Liver (tissue), 9 donors: Measurements from ENCODE around the gene POU5F1. TPM values are rescaled to one million over a fixed set of nuclear protein-coding genes. Genes with fewer than 3 reads are reported as not detected.

ENCODE experiments used
- DNase-seq: peaks from one replicate; pipeline ENCODE4 v3.0.0-alpha.2; 2017; ENCODE audit warnings: low spot score
- H3K27ac ChIP-seq, 2 donors: one replicate each; pipeline ENCODE4 v1.7.0; 2013; ENCODE audit warnings: inconsistent platforms in 2 of 2, low read length in 2 of 2, control low read depth in 1 of 2, low read depth in 1 of 2, mild to moderate bottlenecking in 1 of 2
- H3K27me3 ChIP-seq, 4 donors: one replicate each; pipeline versions ENCODE4 v1.6.1 to v1.7.0; 2013; ENCODE audit warnings: low read length in 3 of 4, inconsistent platforms in 1 of 4, mild to moderate bottlenecking in 1 of 4, moderate library complexity in 1 of 4; ENCODE audit not compliant: control insufficient read depth in 4 of 4, insufficient read depth in 4 of 4
- H3K36me3 ChIP-seq, 4 donors: one replicate each; pipeline versions ENCODE4 v1.6.1 to v1.7.0; 2013; ENCODE audit warnings: low read length in 3 of 4, mild to moderate bottlenecking in 3 of 4, low read depth in 1 of 4, moderate library complexity in 1 of 4; ENCODE audit not compliant: control insufficient read depth in 4 of 4, insufficient read depth in 3 of 4
- H3K4me1 ChIP-seq, 4 donors: one replicate each; pipeline versions ENCODE4 v1.6.1 to v1.7.0; 2013; ENCODE audit warnings: low read length in 3 of 4, mild to moderate bottlenecking in 3 of 4, moderate library complexity in 1 of 4; ENCODE audit not compliant: control insufficient read depth in 4 of 4, insufficient read depth in 4 of 4
- H3K4me3 ChIP-seq, 3 donors: one replicate each; pipeline versions ENCODE4 v1.6.1 to v1.7.0; 2013; ENCODE audit warnings: low read length in 3 of 3, control low read depth in 1 of 3, low read depth in 1 of 3, mild to moderate bottlenecking in 1 of 3
- H3K9ac ChIP-seq, 2 donors: one replicate each; pipeline ENCODE4 v1.7.0; 2013; ENCODE audit warnings: low read length in 2 of 2, mild to moderate bottlenecking in 2 of 2, moderate library complexity in 2 of 2, control low read depth in 1 of 2, low read depth in 1 of 2
- H3K9me3 ChIP-seq, 4 donors: one replicate each; pipeline versions ENCODE4 v1.6.1 to v1.7.0; 2013; ENCODE audit warnings: low read length in 3 of 4; ENCODE audit not compliant: control insufficient read depth in 4 of 4
- ATF3 ChIP-seq: IDR thresholded peaks from 2 replicates; pipeline ENCODE4 v1.6.1; 2016; ENCODE audit warnings: antibody characterized with exemption
- EGR1 ChIP-seq, 2 donors: IDR thresholded peaks; 2 replicates each; pipeline ENCODE4 v1.6.1; 2016 to 2018; ENCODE audit warnings: antibody characterized with exemption in 2 of 2, low read depth in 2 of 2
- FOXA1 ChIP-seq: IDR thresholded peaks from 2 replicates; pipeline ENCODE4 v1.6.1; 2016; ENCODE audit warnings: antibody characterized with exemption
- FOXA2 ChIP-seq: IDR thresholded peaks from 2 replicates; pipeline ENCODE4 v1.6.1; 2016; ENCODE audit warnings: antibody characterized with exemption
- GABPA ChIP-seq, 2 donors: IDR thresholded peaks in 1 of 2; conservative IDR thresholded peaks in 1 of 2; 2 replicates each; pipeline ENCODE4 v1.6.1; 2016; ENCODE audit warnings: antibody characterized with exemption in 2 of 2, mild to moderate bottlenecking in 1 of 2, moderate library complexity in 1 of 2
- HNF4A ChIP-seq, 2 donors: conservative IDR thresholded peaks; 2 replicates each; pipeline ENCODE4 v1.6.1; 2016; ENCODE audit warnings: antibody characterized with exemption in 2 of 2, mild to moderate bottlenecking in 2 of 2
- HNF4G ChIP-seq: IDR thresholded peaks from 2 replicates; pipeline ENCODE4 v1.6.1; 2016; ENCODE audit warnings: antibody characterized with exemption
- JUND ChIP-seq, 2 donors: IDR thresholded peaks; 2 replicates each; pipeline ENCODE4 v1.6.1; 2016; ENCODE audit warnings: antibody characterized with exemption in 2 of 2
- NR2F2 ChIP-seq: IDR thresholded peaks from 2 replicates; pipeline ENCODE4 v1.6.1; 2016; ENCODE audit warnings: antibody characterized with exemption
- RAD21 ChIP-seq, 2 donors: IDR thresholded peaks; 2 replicates each; pipeline ENCODE4 v1.6.1; 2016; ENCODE audit warnings: antibody characterized with exemption in 2 of 2, mild to moderate bottlenecking in 2 of 2
- REST ChIP-seq: IDR thresholded peaks from 2 replicates; pipeline ENCODE4 v1.6.1; 2016; ENCODE audit warnings: antibody characterized with exemption, mild to moderate bottlenecking
- RXRA ChIP-seq, 2 donors: IDR thresholded peaks; 2 replicates each; pipeline ENCODE4 v1.6.1; 2017 to 2018; ENCODE audit warnings: antibody characterized with exemption in 2 of 2, mild to moderate bottlenecking in 1 of 2
- SP1 ChIP-seq: IDR thresholded peaks from 2 replicates; pipeline ENCODE4 v1.6.1; 2018; ENCODE audit warnings: antibody characterized with exemption, mild to moderate bottlenecking
- TAF1 ChIP-seq: conservative IDR thresholded peaks from 2 replicates; pipeline ENCODE4 v1.6.1; 2016; ENCODE audit warnings: antibody characterized with exemption, mild to moderate bottlenecking
- YY1 ChIP-seq: IDR thresholded peaks from 2 replicates; pipeline ENCODE4 v1.6.1; 2016; ENCODE audit warnings: antibody characterized with exemption, mild to moderate bottlenecking
- ZBTB33 ChIP-seq: IDR thresholded peaks from 2 replicates; pipeline ENCODE4 v1.6.1; 2016; ENCODE audit warnings: antibody characterized with exemption
- WGBS: extraction: QIAGEN DNeasy Blood & Tissue Kit; methylation state at CpG from one replicate; pipeline ENCODE4 v1.1.7; 2013; 5-methylcytosine and 5-hydroxymethylcytosine counted together
- polyA plus RNA-seq, 2 donors: library from polyadenylated mRNA; stranded (reverse) in 1 of 2; unstranded in 1 of 2; fragments of 200-250 nt in 1 of 2; fragments of >200 nt in 1 of 2; fragmentation: Nextera tagmentation in 1 of 2; extraction: Ambion mirVana in 1 of 2; gene quantifications; one replicate each; pipeline versions ENCODE4 v1.2.1 to v1.2.3, GENCODE V29; 2013 to 2015
- total RNA-seq, 2 donors: library from RNA; depleted of rRNA; stranded (reverse); fragments of >200 nt; gene quantifications; one replicate each; pipeline ENCODE4 v1.2.3, GENCODE V29; 2014
- TF ChIP-seq, protein P1 (sequence below): fragments of 150-350 bp; IDR thresholded peaks from 2 replicates; pipeline ENCODE4 v1.5.1; 2017; ENCODE audit warnings: improper control_type of control experiment, low read depth, low read length; ENCODE audit not compliant: missing input control
- TF ChIP-seq, protein P2 (sequence below): IDR thresholded peaks from 2 replicates; pipeline ENCODE4 v1.6.1; 2016; ENCODE audit warnings: antibody characterized with exemption
- donor health status: healthy.
- donor health status: healthy.
- donor health status: healthy.
- donor health status: healthy.
- donor health status: healthy.

The POU5F1 gene
- total and polyA plus RNA-seq, 4 donors = 0.32 to 3.2 TPM; not detected in 2

DNA sequence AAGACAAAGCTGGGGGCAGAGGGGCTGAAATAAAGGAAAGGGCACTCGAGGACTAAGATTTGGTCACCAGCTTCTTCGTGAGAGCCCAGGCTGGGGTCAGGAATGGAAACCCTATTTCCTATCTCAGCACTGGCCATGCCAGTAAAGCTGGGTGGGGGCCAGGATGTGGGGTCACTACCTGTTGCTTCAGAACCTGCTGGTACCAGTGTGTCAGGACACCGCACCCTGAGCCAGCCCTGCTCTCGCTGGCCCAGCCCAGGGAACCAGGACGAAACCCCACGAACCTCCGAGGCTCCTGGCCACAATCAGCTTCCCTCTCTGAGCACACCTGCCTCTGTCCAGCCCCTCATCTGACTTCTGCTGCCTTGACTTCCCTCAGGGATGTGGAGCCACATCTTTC lies 52.3 kb downstream of the POU5F1 start:
- TF ChIP-seq ATF3 (no peak), YY1 (no peak), FOXA2 (no peak), HNF4A (conservative IDR thresholded peaks at IDR 0.05) (no peak), EGR1 (IDR thresholded peaks at IDR 0.05; ENCODE audit: low read depth in 2 of 2) (no peak), TAF1 (no peak), RAD21 (IDR thresholded peaks at IDR 0.05) (no peak), NR2F2 (no peak), ZBTB33 (no peak), REST (no peak), JUND (IDR thresholded peaks at IDR 0.05) (no peak), HNF4G (no peak), GABPA (IDR thresholded peaks at IDR 0.05 in 1 of 2, conservative IDR thresholded peaks at IDR 0.05 in 1 of 2) (no peak), FOXA1 (no peak), SP1 (no peak), RXRA (IDR thresholded peaks at IDR 0.05) (no peak)
- TF ChIP-seq, protein P1, sequence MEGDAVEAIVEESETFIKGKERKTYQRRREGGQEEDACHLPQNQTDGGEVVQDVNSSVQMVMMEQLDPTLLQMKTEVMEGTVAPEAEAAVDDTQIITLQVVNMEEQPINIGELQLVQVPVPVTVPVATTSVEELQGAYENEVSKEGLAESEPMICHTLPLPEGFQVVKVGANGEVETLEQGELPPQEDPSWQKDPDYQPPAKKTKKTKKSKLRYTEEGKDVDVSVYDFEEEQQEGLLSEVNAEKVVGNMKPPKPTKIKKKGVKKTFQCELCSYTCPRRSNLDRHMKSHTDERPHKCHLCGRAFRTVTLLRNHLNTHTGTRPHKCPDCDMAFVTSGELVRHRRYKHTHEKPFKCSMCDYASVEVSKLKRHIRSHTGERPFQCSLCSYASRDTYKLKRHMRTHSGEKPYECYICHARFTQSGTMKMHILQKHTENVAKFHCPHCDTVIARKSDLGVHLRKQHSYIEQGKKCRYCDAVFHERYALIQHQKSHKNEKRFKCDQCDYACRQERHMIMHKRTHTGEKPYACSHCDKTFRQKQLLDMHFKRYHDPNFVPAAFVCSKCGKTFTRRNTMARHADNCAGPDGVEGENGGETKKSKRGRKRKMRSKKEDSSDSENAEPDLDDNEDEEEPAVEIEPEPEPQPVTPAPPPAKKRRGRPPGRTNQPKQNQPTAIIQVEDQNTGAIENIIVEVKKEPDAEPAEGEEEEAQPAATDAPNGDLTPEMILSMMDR = no peak
- TF ChIP-seq, protein P2, sequence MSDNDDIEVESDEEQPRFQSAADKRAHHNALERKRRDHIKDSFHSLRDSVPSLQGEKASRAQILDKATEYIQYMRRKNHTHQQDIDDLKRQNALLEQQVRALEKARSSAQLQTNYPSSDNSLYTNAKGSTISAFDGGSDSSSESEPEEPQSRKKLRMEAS = no peak
- Histone ChIP-seq H3K9ac (no peak overlapping the region), H3K27me3 (no peaks in the 10 kb centered on the region), H3K4me1 (no peaks in the 10 kb centered on the region), H3K4me3 (no peak overlapping the region), H3K36me3 (no peaks in the 10 kb centered on the region), H3K9me3 (no peaks in the 10 kb centered on the region), H3K27ac (no peak overlapping the region)
- DNase-seq = no peak
- WGBS = 70% methylated on average over 7 of the region's 7 CpGs
